ENCODE results near the gene SLITRK3.

SLITRK3 gene

GRCh38 chr3:165195640-165196576 lies at the start of gene SLITRK3:
Gene SLITRK3, minus strand, starts transcription at chr3:165196384. Its CDS starts 5,554 bp downstream, at chr3:165190830.
- DNase-seq: no peak

GRCh38 chr3:165243597-165243996 lies 47.4 kb upstream of the SLITRK3 start:
- DNase-seq: no peak

- DNase-seq: no peak
Measured at GRCh38 chr3:165233501-165234195, 37.5 kb upstream of the SLITRK3 start.

- no peak for DNase-seq
Measured at GRCh38 chr3:165225604-165226003, 29.4 kb upstream of the SLITRK3 start.

GRCh38 chr3:165217739-165218138 lies 21.6 kb upstream of the SLITRK3 start:
- DNase-seq: no peak

- DNase-seq: no peak
Measured at GRCh38 chr3:165212580-165212979, 16.4 kb upstream of the SLITRK3 start.

GRCh38 chr3:165211721-165212120 lies 15.5 kb upstream of the SLITRK3 start:
- no peak for DNase-seq

- DNase-seq: no peak
Measured at GRCh38 chr3:165210727-165211126, 14.5 kb upstream of the SLITRK3 start.

- DNase-seq: no peak
Measured at GRCh38 chr3:165210132-165210531, 13.9 kb upstream of the SLITRK3 start.

GRCh38 chr3:165206454-165207266 lies 10.5 kb upstream of the SLITRK3 start:
- DNase-seq: peak in 1 of 2 donors; percentile 8

GRCh38 chr3:165204445-165204844 lies 8.3 kb upstream of the SLITRK3 start:
- no peak for DNase-seq

- DNase-seq: no peak
Measured at GRCh38 chr3:165202995-165203394, 6.8 kb upstream of the SLITRK3 start.

- no peak for DNase-seq
Measured at GRCh38 chr3:165201964-165202363, 5.8 kb upstream of the SLITRK3 start.

- DNase-seq: no peak
Measured at GRCh38 chr3:165197481-165197800, 1.3 kb upstream of the SLITRK3 start.

- DNase-seq: no peak
Measured at GRCh38 chr3:165196577-165197480, 645 bp upstream of the SLITRK3 start.

- no peak for DNase-seq
Measured at GRCh38 chr3:165195241-165195639, 944 bp downstream of the SLITRK3 start.

GRCh38 chr3:165194511-165195240 lies 1.5 kb downstream of the SLITRK3 start:
- DNase-seq: no peak

GRCh38 chr3:165193366-165194254 lies 2.6 kb downstream of the SLITRK3 start:
- no peak for DNase-seq

GRCh38 chr3:165192610-165193192 lies 3.5 kb downstream of the SLITRK3 start:
- no peak for DNase-seq

- DNase-seq: no peak
Measured at GRCh38 chr3:165191491-165191890, 4.7 kb downstream of the SLITRK3 start.
